K562 (cell line): ENCODE measurements around the gene TMEM164. TPM values are rescaled to one million over a fixed set of nuclear protein-coding genes. Genes with fewer than 3 reads are reported as not detected.

Experiments
- ATF2 ChIP-seq: sonication (generic); formaldehyde crosslinking; IDR thresholded peaks from 2 replicates; pipeline ENCODE4 v1.8.1; 2022; ENCODE audit warnings: missing genetic modification reagents
- BCLAF1 ChIP-seq, 2 experiments: fragments of 450-650 bp in 1 of 2; IDR thresholded peaks; 2 replicates each; pipeline ENCODE4 v1.6.1; 2011 to 2017; ENCODE audit warnings: low read depth in 2 of 2, antibody characterized with exemption in 1 of 2, borderline replicate concordance in 1 of 2, low read length in 1 of 2, mild to moderate bottlenecking in 1 of 2, mixed read lengths in 1 of 2; ENCODE audit not compliant: control insufficient read depth in 1 of 2
- FOXK2 ChIP-seq, 2 experiments: fragments of 450-650 bp; IDR thresholded peaks in 1 of 2; conservative IDR thresholded peaks in 1 of 2; 2 replicates each; pipeline ENCODE4 v1.6.1; 2016; ENCODE audit warnings: low read depth in 2 of 2, mild to moderate bottlenecking in 1 of 2
- HNRNPLL ChIP-seq: fragments of 200-400 bp; formaldehyde crosslinking; IDR thresholded peaks from 2 replicates; pipeline ENCODE4 v1.6.1; 2017; ENCODE audit warnings: low read length, low read depth, mild to moderate bottlenecking; ENCODE audit not compliant: poor library complexity, severe bottlenecking
- HOXB6 ChIP-seq: fragments of 250-450 bp; sonication (Bioruptor Pico); IDR thresholded peaks from 2 replicates; pipeline ENCODE4 v1.5.1; 2022; ENCODE audit warnings: mild to moderate bottlenecking, borderline replicate concordance
- MEF2A ChIP-seq: IDR thresholded peaks from 2 replicates; pipeline ENCODE4 v1.6.1; 2011; ENCODE audit warnings: low read depth, mild to moderate bottlenecking, low read length, moderate library complexity; ENCODE audit not compliant: control insufficient read depth
- RFX5 ChIP-seq: IDR thresholded peaks from 2 replicates; pipeline ENCODE4 v1.6.1; 2011; ENCODE audit warnings: low read depth, mild to moderate bottlenecking, improper control_type of control experiment, low read length
- SLC30A9 ChIP-seq: fragments of 250-450 bp; sonication (Bioruptor Pico); IDR thresholded peaks from 2 replicates; pipeline ENCODE4 v1.8.0; 2022; ENCODE audit warnings: mild to moderate bottlenecking, moderate library complexity
- U2AF1 ChIP-seq: fragments of 200-400 bp; formaldehyde crosslinking; optimal IDR thresholded peaks from 2 replicates; pipeline ENCODE3; 2017; ENCODE audit warnings: mild to moderate bottlenecking, low read depth, low read length, moderate library complexity
- UBTF ChIP-seq, 2 experiments: IDR thresholded peaks; 2 replicates each; pipeline ENCODE4 v1.6.1; 2012; ENCODE audit warnings: improper control_type of control experiment in 2 of 2, low read depth in 2 of 2, low read length in 2 of 2, borderline replicate concordance in 1 of 2
- ZBTB34 ChIP-seq: fragments of 250-450 bp; sonication (Bioruptor Pico); IDR thresholded peaks from 2 replicates; pipeline ENCODE4 v1.8.0; 2021; ENCODE audit warnings: mild to moderate bottlenecking, moderate library complexity
- ZBTB5 ChIP-seq: fragments of 450-650 bp; IDR thresholded peaks from 2 replicates; pipeline ENCODE4 v1.6.1; 2017; ENCODE audit warnings: antibody characterized with exemption
- ZKSCAN1 ChIP-seq: fragments of 150-350 bp; IDR thresholded peaks from 2 replicates; pipeline ENCODE4 v1.6.1; 2016; ENCODE audit warnings: low read depth, low read length
- ZNF197 ChIP-seq: fragments of 200-800 bp; sonication (Bioruptor generic); IDR thresholded peaks from 2 replicates; pipeline ENCODE4 v1.6.1; 2016; ENCODE audit warnings: low read depth, missing genetic modification characterization, missing compliant biosample characterization
- ZNF212 ChIP-seq: fragments of 450-650 bp; formaldehyde crosslinking; IDR thresholded peaks from 2 replicates; pipeline ENCODE4 v1.4.0; 2020; ENCODE audit warnings: mild to moderate bottlenecking
- polyA plus RNA-seq, 8 experiments: library from polyadenylated mRNA; depleted of rRNA in 4 of 8; stranded (reverse) in 5 of 8; unstranded in 3 of 8; fragments of >200 nt; fragmentation: Nextera tagmentation in 2 of 8; fragmentation: Illumina TruSeq in 1 of 8; extraction: Ambion mirVana in 2 of 8; extraction: Trizol in 1 of 8; gene quantifications; 2 replicates each; pipeline versions ENCODE4 v1.2.1 to v1.2.3, GENCODE V29; 2011 to 2014; ENCODE audit warnings: inconsistent platforms in 1 of 8, missing spikeins in 1 of 8
- total RNA-seq, 7 experiments: library from RNA; depleted of rRNA in 6 of 7; stranded (reverse); fragments of >200 nt in 6 of 7; fragmentation: Illumina TruSeq in 2 of 7; extraction: Trizol in 2 of 7; gene quantifications; 2 replicates each; pipeline versions ENCODE4 v1.2.1 to v1.2.3, GENCODE V29; 2011 to 2021; ENCODE audit warnings: low replicate concordance in 1 of 7

The TMEM164 gene
- total and polyA plus RNA-seq, 9 of the 15 experiments (the other 6 are each of a cell fraction or from before 2014, with no cell fraction given), result 2.4 to 57.3 (median 23.1) TPM

- TF ChIP-seq RFX5 (no peak), FOXK2 (conservative IDR thresholded peaks at IDR 0.05 in 1 of 2, IDR thresholded peaks at IDR 0.05 in 1 of 2; ENCODE audit: low read depth in 2 of 2) (peak in 1 of 2 experiments; percentile 23; a peak in 1 of 4 replicates), MEF2A (no peak), ZBTB34 (CRISPR knock-in tag) (peak; percentile 97), ZBTB5 (no peak), BCLAF1 (IDR thresholded peaks at IDR 0.05; ENCODE audit: borderline replicate concordance in 1 of 2, control insufficient read depth in 1 of 2, low read depth in 2 of 2, low read length in 1 of 2) (no peak), ATF2 (CRISPR knock-in tag) (no peak), U2AF1 (no peak), UBTF (IDR thresholded peaks at IDR 0.05; ENCODE audit: borderline replicate concordance in 1 of 2, low read depth in 2 of 2, low read length in 2 of 2) (no peak), ZKSCAN1 (no peak), ZNF212 (CRISPR knock-in tag) (peak; percentile 95), HNRNPLL (no peak), HOXB6 (CRISPR knock-in tag) (peak; percentile 92), ZNF197 (CRISPR knock-in tag) (peak; percentile 98), SLC30A9 (CRISPR knock-in tag) (peak; percentile 82; the same call in 1 of the 2 replicates)
Observed at GRCh38 chrX:110000847-110001713, 1.8 kb upstream of the TMEM164 start (continued).
